ENCODE data around the gene NKRF.
A peak's percentile ranks its signal among the peaks of the same experiment; 100 is the strongest.

The NKRF gene

DNA sequence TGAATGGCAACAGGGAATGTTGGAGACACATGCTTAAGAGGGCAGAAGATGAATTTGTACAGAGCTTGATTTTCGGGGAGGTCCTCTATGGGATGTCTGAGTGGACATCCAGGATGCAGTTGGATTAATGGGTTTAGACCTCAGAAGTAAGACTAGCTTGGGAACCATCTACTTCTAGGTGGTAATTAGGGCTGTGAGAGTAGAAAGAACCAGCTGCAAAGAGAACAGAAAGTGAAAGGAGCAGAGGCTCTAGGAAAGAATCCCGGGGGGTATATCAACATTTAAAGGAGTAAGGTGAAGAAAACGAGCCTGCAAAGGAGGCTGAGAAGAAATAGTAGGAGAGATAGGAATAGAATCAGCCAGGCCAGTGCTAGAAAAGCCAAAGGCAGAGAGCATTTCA lies 29.0 kb upstream of the NKRF start:
- H3K4me3 ChIP-seq (replicated peaks; ENCODE audit: low read depth, low read length): no peak overlapping the region
- DNase-seq (ENCODE audit: low read depth): no peak
- TF ChIP-seq, protein P1, sequence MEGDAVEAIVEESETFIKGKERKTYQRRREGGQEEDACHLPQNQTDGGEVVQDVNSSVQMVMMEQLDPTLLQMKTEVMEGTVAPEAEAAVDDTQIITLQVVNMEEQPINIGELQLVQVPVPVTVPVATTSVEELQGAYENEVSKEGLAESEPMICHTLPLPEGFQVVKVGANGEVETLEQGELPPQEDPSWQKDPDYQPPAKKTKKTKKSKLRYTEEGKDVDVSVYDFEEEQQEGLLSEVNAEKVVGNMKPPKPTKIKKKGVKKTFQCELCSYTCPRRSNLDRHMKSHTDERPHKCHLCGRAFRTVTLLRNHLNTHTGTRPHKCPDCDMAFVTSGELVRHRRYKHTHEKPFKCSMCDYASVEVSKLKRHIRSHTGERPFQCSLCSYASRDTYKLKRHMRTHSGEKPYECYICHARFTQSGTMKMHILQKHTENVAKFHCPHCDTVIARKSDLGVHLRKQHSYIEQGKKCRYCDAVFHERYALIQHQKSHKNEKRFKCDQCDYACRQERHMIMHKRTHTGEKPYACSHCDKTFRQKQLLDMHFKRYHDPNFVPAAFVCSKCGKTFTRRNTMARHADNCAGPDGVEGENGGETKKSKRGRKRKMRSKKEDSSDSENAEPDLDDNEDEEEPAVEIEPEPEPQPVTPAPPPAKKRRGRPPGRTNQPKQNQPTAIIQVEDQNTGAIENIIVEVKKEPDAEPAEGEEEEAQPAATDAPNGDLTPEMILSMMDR (IDR thresholded peaks at IDR 0.05; ENCODE audit: low read length, missing control alignments): no peak

DNA sequence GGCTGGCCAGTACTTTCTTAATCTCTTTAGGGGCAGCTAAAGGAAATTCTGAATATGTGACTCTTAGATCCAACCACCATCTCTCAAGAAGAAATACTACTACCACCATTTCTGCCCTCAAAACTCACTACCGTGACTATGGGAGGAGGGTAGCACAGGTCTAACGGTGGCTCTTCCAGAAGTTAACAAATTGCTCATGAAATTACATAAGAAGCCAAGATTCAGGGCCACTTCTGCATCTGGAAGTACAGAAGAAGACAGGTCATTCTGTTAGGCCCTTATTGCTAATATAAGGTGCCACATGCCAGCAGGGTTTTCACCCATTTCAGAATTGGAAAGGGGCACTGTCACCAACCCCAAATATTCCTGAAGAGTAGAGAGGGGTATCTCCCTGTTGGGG lies 19.6 kb upstream of the NKRF start:
- H3K4me3 ChIP-seq (replicated peaks; ENCODE audit: low read depth, low read length): no peak overlapping the region
- TF ChIP-seq, protein P1 (IDR thresholded peaks at IDR 0.05; ENCODE audit: low read length, missing control alignments): no peak
- DNase-seq (ENCODE audit: low read depth): no peak

- H3K4me3 ChIP-seq (replicated peaks; ENCODE audit: low read depth, low read length): no peak overlapping the region
- TF ChIP-seq, protein P1 (IDR thresholded peaks at IDR 0.05; ENCODE audit: low read length, missing control alignments): no peak
- DNase-seq (ENCODE audit: low read depth): no peak
Observed at GRCh38 chrX:119624951-119625668, 18.9 kb upstream of the NKRF start.

DNA sequence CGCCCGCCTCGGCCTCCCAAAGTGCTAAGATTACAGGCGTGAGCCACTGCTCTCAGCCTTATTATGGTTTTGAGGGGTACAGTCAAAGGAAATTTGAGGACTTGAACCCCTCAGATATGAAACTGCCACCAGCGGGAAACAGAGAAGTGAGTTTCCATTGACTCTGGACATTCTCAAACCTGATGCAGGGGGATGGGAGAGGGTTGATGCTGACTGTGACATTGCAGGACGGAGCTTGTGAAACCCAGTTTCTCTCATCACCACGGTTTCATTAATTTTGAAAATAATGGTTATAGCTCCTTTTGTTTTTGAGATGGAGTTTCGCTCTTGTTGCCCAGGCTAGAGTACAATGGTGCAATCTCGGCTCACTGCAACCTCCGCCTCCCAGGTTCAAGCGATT lies 18.2 kb upstream of the NKRF start:
- DNase-seq (ENCODE audit: low read depth): no peak
- TF ChIP-seq, protein P1 (IDR thresholded peaks at IDR 0.05; ENCODE audit: low read length, missing control alignments): no peak
- no peak overlapping the region for H3K4me3 ChIP-seq (replicated peaks; ENCODE audit: low read depth, low read length)

- peak; percentile 74 for DNase-seq (ENCODE audit: low read depth)
- H3K4me3 ChIP-seq (replicated peaks; ENCODE audit: low read depth, low read length): no peak overlapping the region
- TF ChIP-seq, protein P1 (IDR thresholded peaks at IDR 0.05; ENCODE audit: low read length, missing control alignments): no peak
Observed at GRCh38 chrX:119622356-119623232, 16.4 kb upstream of the NKRF start.

GRCh38 chrX:119618439-119618838 lies 12.2 kb upstream of the NKRF start:
- no peak overlapping the region for H3K4me3 ChIP-seq (replicated peaks; ENCODE audit: low read depth, low read length)
- TF ChIP-seq, protein P1 (IDR thresholded peaks at IDR 0.05; ENCODE audit: low read length, missing control alignments): no peak
- no peak for DNase-seq (ENCODE audit: low read depth)
